Activated T-cell treated with anti-CD3 and anti-CD28 coated beads, Interleukin-2, amount 50 U/mL, for 1 hour (primary cell): ENCODE results near the gene AIP.
"Not testable (repeated sequence)": the region's sequence is repeated elsewhere in the genome, so short reads cannot be mapped to it uniquely, and the experiment has no call there.

ENCODE experiments used
- DNase-seq: peaks from one replicate; pipeline ENCODE4 v3.0.0-alpha.2; 2020

Gene AIP

GRCh38 chr11:67449116-67449844, 33.5 kb upstream of the AIP start:
- DNase-seq: no peak

- no peak for DNase-seq
Measured at GRCh38 chr11:67450796-67451657, 31.8 kb upstream of the AIP start.

- DNase-seq: no peak
Measured at GRCh38 chr11:67451658-67451976, 31.2 kb upstream of the AIP start.

- DNase-seq: no peak
Measured at GRCh38 chr11:67452141-67452952, 30.5 kb upstream of the AIP start, which contains the start of gene GPR152. Gene GPR152 (minus strand): TSS chr11:67452729. CDS start chr11:67452724, 5 bp downstream.

DNA sequence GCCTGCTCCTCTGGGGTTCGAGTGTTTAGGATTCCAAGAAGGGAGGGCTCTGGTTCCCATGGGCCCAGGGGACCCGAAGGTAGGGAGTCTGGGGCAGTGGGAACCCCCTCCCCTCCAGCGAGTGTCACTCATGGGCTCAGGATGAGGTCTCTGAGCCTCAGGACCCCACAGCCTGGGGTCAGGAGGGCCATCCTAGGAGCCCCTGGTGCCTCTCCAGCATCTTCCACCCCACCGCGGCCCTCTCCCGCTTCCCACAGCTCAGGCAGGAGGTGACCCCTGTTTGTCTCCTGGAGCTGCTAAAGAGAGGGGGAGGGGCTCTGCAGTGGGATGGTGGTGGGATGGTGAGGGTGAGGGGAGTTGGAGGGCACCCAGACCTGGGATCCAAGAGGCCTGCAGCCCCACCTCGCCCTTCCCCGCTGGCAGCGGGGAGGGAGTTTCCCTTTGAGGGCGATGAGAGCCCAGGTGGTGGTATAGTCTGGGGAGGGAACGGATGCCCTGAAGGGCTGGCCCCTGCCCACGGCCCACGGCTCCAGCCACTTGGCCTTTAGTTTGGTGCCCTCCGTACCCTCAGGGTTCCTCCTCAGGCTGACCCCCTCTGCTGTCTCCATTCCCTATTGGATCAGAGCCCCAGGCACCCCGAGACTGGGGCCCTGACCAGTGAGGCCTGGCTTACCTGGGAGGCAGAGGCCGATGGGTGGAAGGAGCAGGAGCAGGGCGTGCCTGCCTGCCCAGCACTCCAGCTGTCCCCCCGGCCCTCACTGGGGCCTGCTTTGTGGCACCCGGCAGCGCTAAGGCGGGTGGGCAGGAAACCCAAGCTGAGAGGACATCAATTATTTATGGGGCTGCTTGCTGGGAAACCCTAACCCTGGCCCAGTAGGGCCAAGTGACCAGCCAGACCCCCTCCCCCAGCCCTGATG, 28.8 kb upstream of the AIP start:
- DNase-seq: no peak

DNA sequence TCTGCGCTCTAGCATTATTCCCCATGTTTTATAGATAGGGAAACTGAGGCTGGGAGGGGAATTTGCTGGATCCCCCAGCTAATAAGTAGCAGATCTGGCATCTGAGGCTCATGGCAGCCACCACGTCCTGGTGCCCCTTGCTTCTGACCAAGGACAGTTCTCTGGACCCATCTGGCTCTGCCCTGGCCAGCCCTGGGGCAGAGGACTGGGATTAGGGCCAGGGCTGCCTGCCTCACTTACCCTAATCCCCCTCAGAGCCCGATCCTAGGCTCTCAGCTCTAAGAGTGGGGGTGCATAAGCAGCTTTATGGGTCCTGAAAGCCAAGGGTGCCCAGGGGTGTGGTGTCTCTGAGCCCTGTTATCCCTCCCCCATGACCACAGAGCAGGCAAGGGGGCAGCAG, 27.8 kb upstream of the AIP start, which contains the start of gene CABP4:
Gene CABP4 (plus strand): TSS at position 301 of the 400 bp plus-strand sequence. CDS start 70 bp downstream, at position 371.
- DNase-seq: no peak

GRCh38 chr11:67456068-67456705, 26.6 kb upstream of the AIP start:
- DNase-seq: no peak

- DNase-seq: no peak
Measured at GRCh38 chr11:67457453-67457852, 25.4 kb upstream of the AIP start.

- no peak for DNase-seq
Measured at GRCh38 chr11:67458266-67458665, 24.6 kb upstream of the AIP start.

- DNase-seq: no peak
Measured at GRCh38 chr11:67463186-67463585, 19.6 kb upstream of the AIP start.

DNA sequence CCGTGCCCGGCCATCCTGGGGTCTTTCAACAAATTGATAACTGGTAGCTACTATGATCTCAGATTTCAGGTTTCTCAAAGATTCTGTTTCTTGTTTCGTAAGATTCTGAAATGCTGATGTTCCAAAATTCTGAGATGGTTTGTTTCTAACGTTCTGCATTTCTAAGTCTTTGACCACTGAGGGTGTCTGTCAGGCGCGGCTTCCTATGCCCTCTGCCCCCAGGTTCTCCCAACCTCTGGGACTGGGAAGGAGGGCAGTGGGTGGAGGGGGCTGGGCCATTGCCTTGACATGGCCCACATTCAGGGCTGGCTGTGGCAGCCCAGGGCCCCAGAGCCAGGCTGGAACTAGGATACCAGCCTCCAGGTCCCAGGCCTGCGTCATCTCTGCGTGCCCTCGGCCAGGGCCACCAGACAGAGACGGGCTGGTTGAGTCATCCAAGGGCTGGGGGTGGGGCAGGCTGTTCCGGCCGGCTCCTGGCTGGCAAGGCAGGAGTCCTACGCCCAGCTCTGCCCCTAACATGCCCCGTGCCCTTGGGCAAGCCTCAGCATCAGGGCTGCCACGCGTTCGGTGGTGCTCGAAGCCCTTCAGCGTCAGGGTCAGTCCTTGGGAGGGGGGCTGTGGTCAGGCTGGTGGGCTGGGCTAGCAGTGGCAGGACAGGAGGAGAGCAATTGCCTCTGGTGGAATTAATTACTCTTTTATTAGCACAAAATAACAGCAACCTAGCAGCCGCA, 19.0 kb upstream of the AIP start:
- no peak for DNase-seq

GRCh38 chr11:67464411-67465188, 18.2 kb upstream of the AIP start:
- DNase-seq: peak; percentile 88

GRCh38 chr11:67465189-67465510, 17.7 kb upstream of the AIP start:
- no peak for DNase-seq

GRCh38 chr11:67465530-67465929, 17.3 kb upstream of the AIP start:
- DNase-seq: not testable (repeated sequence)

- DNase-seq: no peak
Measured at GRCh38 chr11:67466367-67466766, 16.5 kb upstream of the AIP start.

DNA sequence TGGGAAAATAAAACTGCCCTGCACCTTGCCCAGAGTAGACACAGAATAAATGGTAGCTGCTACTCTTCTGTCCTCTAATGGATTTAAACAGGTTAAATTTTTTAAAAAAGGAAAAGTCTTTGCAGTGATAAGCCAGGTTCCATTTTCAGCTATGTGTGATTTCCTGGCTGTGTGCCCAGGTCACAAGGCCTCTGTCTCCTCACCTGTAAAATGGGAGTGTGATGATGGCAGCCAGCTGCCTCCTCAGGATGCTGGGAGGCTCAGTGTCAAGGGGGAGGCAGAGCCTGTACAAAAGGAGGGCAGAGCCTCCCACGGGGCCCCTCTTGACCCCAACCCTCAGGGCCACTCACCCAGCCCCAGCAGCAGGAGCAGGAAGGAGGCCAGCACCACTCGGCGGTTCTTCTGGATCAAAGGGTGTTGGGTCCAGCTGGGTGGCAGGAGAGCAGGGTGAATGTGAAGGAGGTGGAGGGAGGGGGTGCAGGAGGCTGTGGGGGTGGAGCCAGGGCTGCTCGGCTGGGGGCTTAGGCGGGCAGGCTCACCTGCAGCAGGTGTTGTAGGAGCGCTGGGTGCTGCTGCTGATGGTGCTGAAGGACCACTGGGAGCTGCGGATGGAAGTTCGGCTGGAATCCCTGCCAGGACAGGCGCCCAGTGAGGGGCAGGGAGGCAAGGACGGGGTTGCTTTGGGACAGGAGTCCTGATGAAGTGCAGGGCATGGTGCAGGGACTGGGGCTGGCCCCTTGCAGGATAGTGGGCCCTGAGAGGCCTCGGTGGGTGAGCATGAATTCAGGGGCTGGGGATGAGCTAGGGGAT, 15.7 kb upstream of the AIP start:
- no peak for DNase-seq

- DNase-seq: no peak
Measured at GRCh38 chr11:67468056-67468455, 14.8 kb upstream of the AIP start.

DNA sequence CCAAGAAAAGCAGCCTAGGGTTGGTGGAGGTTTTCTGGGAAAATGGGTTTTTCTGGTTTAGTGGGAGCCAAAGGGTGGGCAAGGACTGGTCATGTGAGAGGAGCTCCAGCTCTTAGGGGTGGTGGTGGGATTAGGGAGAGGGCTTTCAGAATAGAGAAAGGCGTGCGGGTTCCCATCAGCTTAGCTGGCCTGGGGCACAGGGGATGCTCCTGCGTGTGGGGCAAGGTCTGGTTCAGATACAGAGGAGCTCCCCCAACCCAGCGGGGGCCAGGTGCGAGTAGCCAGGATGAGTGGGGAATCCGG, 14.4 kb upstream of the AIP start:
- no peak for DNase-seq

DNA sequence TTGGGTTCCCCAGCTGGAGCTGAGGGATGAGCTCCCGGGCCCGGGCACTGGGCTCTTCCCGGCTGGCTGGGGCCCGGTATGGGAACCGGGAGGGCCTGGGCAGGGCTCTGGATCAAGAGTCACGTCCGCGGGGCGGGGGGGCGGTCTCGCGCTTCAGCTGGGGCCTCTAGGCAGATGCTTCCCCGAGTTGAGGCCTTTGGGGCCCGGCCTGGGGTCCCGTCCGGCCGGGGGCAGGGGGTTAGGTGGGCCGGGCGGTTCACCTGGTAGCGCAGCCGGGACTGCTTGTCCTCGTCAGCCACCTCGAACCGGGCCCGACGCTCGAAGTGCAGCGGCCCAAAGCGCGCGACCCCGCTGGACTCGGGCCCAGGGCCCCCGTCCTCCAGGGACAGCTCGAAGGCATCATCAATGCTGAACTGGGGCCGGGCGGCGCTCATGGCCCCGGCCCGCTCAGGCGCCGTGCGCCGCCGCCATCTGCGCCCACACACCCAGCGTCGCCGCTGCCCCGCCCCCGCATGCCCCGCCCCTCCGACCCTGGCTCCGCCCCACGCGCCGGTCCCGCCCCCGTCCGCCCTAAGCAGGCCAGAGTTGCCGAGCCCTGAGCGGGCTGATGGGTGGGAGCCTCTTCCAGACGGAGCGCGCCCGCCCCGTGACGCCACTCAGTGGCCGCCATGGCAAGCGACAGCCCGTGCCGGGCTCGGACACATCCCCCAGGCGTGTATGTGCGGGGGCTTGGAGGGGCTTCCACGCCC, 13.9 kb upstream of the AIP start, which contains the start of gene TMEM134:
Gene TMEM134 (minus strand): TSS at position 493 of the 749 bp plus-strand sequence. CDS start 59 bp downstream, at position 434.
- DNase-seq: peak; percentile 93
